Natural killer cell (primary cell): Measurements from ENCODE around the gene C11orf52. TPM values are rescaled to one million over a fixed set of nuclear protein-coding genes. Genes with fewer than 3 reads are reported as not detected.

Experiments
- ATAC-seq, 3 donors: fragments of 150-1000 bp in 2 of 3; fragments of 200-7000 bp in 1 of 3; cut with Tn5 transposase; 1 replicate in 1 of 3; 2 replicates in 2 of 3; pipeline ENCODE4 v1.10.0; 2021; ENCODE audit warnings: mild to moderate bottlenecking in 2 of 3, moderate library complexity in 2 of 3
- DNase-seq, 2 donors: peaks; one replicate each; pipeline versions ENCODE4 v3.0.0 to v3.0.0-alpha.2; 2013 to 2021; ENCODE audit warnings: mixed read lengths in 1 of 2
- H3K27ac ChIP-seq: one replicate; pipeline ENCODE4 v1.5.1; 2013; ENCODE audit warnings: mild to moderate bottlenecking, low read length
- H3K27me3 ChIP-seq: one replicate; pipeline ENCODE4 v1.6.1; 2013; ENCODE audit warnings: low read length; ENCODE audit not compliant: control insufficient read depth, insufficient read depth
- H3K36me3 ChIP-seq: one replicate; pipeline ENCODE4 v1.6.1; 2013; ENCODE audit warnings: low read length; ENCODE audit not compliant: control insufficient read depth, insufficient read depth
- H3K4me1 ChIP-seq: one replicate; pipeline ENCODE4 v1.6.1; 2013; ENCODE audit warnings: low read length; ENCODE audit not compliant: control insufficient read depth, insufficient read depth
- H3K4me3 ChIP-seq: one replicate; pipeline ENCODE4 v1.5.1; 2013; ENCODE audit warnings: low read length
- H3K9me3 ChIP-seq: one replicate; pipeline ENCODE4 v1.6.1; 2013; ENCODE audit warnings: low read length; ENCODE audit not compliant: control insufficient read depth, insufficient read depth
- H3K27ac Mint-ChIP-seq, 2 donors: one replicate each; pipeline ENCODE4 v1.8.0; 2022; ENCODE audit warnings: mild to moderate bottlenecking in 2 of 2, mixed read lengths in 2 of 2, moderate library complexity in 1 of 2
- H3K27me3 Mint-ChIP-seq, 2 donors: one replicate each; pipeline ENCODE4 v1.8.0; 2022; ENCODE audit warnings: low read depth in 2 of 2, mixed read lengths in 2 of 2
- H3K36me3 Mint-ChIP-seq: one replicate; pipeline ENCODE4 v1.8.0; 2022; ENCODE audit warnings: mixed read lengths
- H3K4me1 Mint-ChIP-seq, 2 donors: one replicate each; pipeline ENCODE4 v1.8.0; 2022; ENCODE audit warnings: mixed read lengths in 2 of 2
- H3K4me3 Mint-ChIP-seq: one replicate; pipeline ENCODE4 v1.8.0; 2022; ENCODE audit warnings: mild to moderate bottlenecking, moderate library complexity, mixed read lengths
- H3K9me3 Mint-ChIP-seq, 2 donors: one replicate each; pipeline ENCODE4 v1.8.0; 2022; ENCODE audit warnings: mixed read lengths in 2 of 2
- WGBS: methylation state at CpG from one replicate; pipeline ENCODE4 v1.1.7; 2013; ENCODE audit warnings: missing lambda C conversion rate; ENCODE audit not compliant: insufficient coverage; 5-methylcytosine and 5-hydroxymethylcytosine counted together
- intact Hi-C: fragments of 100-400 bp; cut with micrococcal nuclease; formaldehyde crosslinking; loops from one replicate; pipeline ENCODE4 v1.14.2; 2022
- total RNA-seq, 4 donors: library from RNA; stranded (reverse); fragments of 120-200 nt in 1 of 4; gene quantifications; one replicate each; pipeline versions ENCODE4 v1.2.3 to v1.2.4, GENCODE V29; 2013 to 2022
- TF ChIP-seq, protein P1 (sequence below): fragments of 200-600 bp; IDR thresholded peaks from one replicate; pipeline ENCODE4 v1.8.0; 2022; ENCODE audit warnings: antibody characterized with exemption

Gene C11orf52
- total RNA-seq, 3 donors from 2014 or later (not counting 1 experiment from before 2014, with no cell fraction given), result not detected

GRCh38 chr11:111944651-111945051 is 25.9 kb downstream of the C11orf52 start:
- Histone ChIP-seq H3K9me3 (no peaks in the 10 kb centered on the region), H3K36me3 (no peaks in the 10 kb centered on the region), H3K4me1 (peaks cover 6% of the 10 kb centered on the region), H3K4me3 (no peak overlapping the region), H3K27me3 (no peaks in the 10 kb centered on the region), H3K27ac (no peak overlapping the region)
- Mint-ChIP-seq H3K27ac (no peak overlapping the region), H3K36me3 (no peaks in the 10 kb centered on the region), H3K27me3 (peaks cover 2 to 7% of the 10 kb centered on the region in 2 donors), H3K4me3 (no peak overlapping the region), H3K4me1 (peaks cover 5 to 18% of the 10 kb centered on the region in 2 donors), H3K9me3 (no peaks in the 10 kb centered on the region)
- TF ChIP-seq, protein P1, sequence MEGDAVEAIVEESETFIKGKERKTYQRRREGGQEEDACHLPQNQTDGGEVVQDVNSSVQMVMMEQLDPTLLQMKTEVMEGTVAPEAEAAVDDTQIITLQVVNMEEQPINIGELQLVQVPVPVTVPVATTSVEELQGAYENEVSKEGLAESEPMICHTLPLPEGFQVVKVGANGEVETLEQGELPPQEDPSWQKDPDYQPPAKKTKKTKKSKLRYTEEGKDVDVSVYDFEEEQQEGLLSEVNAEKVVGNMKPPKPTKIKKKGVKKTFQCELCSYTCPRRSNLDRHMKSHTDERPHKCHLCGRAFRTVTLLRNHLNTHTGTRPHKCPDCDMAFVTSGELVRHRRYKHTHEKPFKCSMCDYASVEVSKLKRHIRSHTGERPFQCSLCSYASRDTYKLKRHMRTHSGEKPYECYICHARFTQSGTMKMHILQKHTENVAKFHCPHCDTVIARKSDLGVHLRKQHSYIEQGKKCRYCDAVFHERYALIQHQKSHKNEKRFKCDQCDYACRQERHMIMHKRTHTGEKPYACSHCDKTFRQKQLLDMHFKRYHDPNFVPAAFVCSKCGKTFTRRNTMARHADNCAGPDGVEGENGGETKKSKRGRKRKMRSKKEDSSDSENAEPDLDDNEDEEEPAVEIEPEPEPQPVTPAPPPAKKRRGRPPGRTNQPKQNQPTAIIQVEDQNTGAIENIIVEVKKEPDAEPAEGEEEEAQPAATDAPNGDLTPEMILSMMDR, result no peak
- 79% methylated on average over 5 of the region's 5 CpGs for WGBS
- DNase-seq (no peak), ATAC-seq (no peak)
- intact Hi-C loops, result no loop called here

GRCh38 chr11:111945198-111945597 is 26.5 kb downstream of the C11orf52 start:
- Histone ChIP-seq H3K4me1 (peaks cover 7% of the 10 kb centered on the region), H3K9me3 (no peaks in the 10 kb centered on the region), H3K27me3 (no peaks in the 10 kb centered on the region), H3K4me3 (no peak overlapping the region), H3K27ac (no peak overlapping the region), H3K36me3 (no peaks in the 10 kb centered on the region)
- H3K27ac Mint-ChIP-seq, result no peak overlapping the region
- no peaks in the 10 kb centered on the region for H3K36me3 Mint-ChIP-seq
- no peaks in the 10 kb centered on the region for H3K9me3 Mint-ChIP-seq
- 83% methylated on average over 1 of the region's 1 CpG for WGBS
- H3K27me3 Mint-ChIP-seq, result peaks cover 2 to 7% of the 10 kb centered on the region in 2 donors
- DNase-seq, result no peak
- ATAC-seq, result no peak
- no peak overlapping the region for H3K4me3 Mint-ChIP-seq
- TF ChIP-seq, protein P1, result no peak
- peaks cover 11 to 22% of the 10 kb centered on the region in 2 donors for H3K4me1 Mint-ChIP-seq
- intact Hi-C loops, result no loop called here

DNA sequence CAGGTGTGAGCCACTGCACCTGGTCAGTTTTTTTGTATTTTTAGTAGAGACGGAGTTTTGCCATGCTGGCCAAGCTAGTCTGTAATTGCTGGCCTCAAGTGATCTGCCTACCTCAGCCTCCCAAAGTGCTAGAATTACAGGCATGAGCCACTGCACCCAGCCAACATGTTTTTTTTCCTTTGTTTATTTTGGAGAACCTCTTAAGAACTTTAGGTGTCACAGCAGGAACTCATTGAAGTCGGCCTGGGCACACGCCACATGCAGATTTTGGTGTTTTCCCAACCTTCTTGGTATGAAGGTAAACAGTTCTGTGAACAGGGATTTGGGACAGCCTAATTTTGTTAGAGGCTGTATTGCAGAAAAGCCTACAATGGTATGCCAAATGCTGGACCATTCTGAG is 27.8 kb downstream of the C11orf52 start:
- H3K27ac Mint-ChIP-seq, result no peak overlapping the region
- no peak overlapping the region for H3K4me3 Mint-ChIP-seq
- Histone ChIP-seq H3K4me1 (peaks cover 7% of the 10 kb centered on the region), H3K27ac (no peak overlapping the region), H3K4me3 (no peak overlapping the region), H3K9me3 (no peaks in the 10 kb centered on the region), H3K27me3 (no peaks in the 10 kb centered on the region), H3K36me3 (no peaks in the 10 kb centered on the region)
- 100% methylated on average over 3 of the region's 3 CpGs for WGBS
- no peaks in the 10 kb centered on the region for H3K9me3 Mint-ChIP-seq
- peaks cover 11 to 22% of the 10 kb centered on the region in 2 donors for H3K4me1 Mint-ChIP-seq
- intact Hi-C loops, result no loop called here
- DNase-seq, result no peak
- peaks cover 0 to 2% of the 10 kb centered on the region in 2 donors for H3K27me3 Mint-ChIP-seq
- H3K36me3 Mint-ChIP-seq, result no peaks in the 10 kb centered on the region
- no peak for ATAC-seq
- TF ChIP-seq, protein P1, result no peak

DNA sequence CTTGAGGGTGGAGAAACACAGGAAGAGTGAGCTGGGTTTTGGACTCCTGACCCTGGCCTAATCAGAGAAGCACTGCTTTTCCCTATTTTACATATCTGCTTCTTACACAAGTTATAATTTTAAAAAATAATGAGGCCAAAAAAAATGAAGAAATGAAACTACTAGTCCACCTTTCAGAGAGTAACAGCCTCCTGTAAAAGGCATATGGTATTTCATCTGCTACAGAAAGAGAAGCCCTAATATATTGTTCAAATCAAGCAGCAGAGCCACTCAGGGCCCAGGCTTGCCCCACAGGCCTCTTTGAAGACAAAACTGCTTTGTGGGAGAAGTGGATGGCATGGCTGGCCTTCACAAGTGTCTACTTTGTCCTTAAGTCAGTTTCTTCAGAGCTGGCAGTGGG is 28.4 kb downstream of the C11orf52 start:
- no peaks in the 10 kb centered on the region for H3K36me3 ChIP-seq
- H3K27ac ChIP-seq, result no peak overlapping the region
- no peak overlapping the region for H3K4me3 ChIP-seq
- Mint-ChIP-seq H3K4me1 (peaks cover 11 to 22% of the 10 kb centered on the region in 2 donors), H3K9me3 (no peaks in the 10 kb centered on the region), H3K36me3 (no peaks in the 10 kb centered on the region), H3K27me3 (peaks cover 0 to 2% of the 10 kb centered on the region in 2 donors), H3K27ac (no peak overlapping the region), H3K4me3 (no peak overlapping the region)
- DNase-seq (no peak), ATAC-seq (no peak)
- peaks cover 7% of the 10 kb centered on the region for H3K4me1 ChIP-seq
- H3K27me3 ChIP-seq, result no peaks in the 10 kb centered on the region
- TF ChIP-seq, protein P1, result no peak
- H3K9me3 ChIP-seq, result no peaks in the 10 kb centered on the region
- intact Hi-C loops, result no loop called here
